ENCODE measurements around the gene ALKBH3. TPM values are rescaled to one million over a fixed set of nuclear protein-coding genes. Genes with fewer than 3 reads are reported as not detected.

ALKBH3 gene
- total RNA-seq, 1 donor from 2014 or later, result 19.1 TPM

DNA sequence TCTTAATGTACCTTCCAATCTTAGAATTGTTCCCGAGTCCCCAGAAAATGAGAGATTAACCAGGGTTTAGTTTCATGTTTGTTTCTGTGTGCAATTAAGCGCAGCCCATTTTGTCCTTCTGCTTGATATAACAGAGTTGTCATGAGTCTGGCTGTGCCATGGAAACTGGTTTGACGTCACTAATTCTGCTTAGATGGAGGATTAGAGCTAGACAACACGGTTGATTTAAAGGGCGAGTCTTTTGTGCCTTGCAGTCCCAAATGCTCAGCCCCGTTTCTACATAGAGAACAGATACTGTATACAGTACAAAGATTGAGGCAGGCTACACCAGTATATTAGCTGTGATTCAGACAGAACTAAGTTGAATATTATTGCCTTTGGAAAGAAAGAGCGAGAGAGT, 45.5 kb upstream of the ALKBH3 start:
- no peaks in the 10 kb centered on the region for H3K9me3 ChIP-seq
- TF ChIP-seq, protein P1, sequence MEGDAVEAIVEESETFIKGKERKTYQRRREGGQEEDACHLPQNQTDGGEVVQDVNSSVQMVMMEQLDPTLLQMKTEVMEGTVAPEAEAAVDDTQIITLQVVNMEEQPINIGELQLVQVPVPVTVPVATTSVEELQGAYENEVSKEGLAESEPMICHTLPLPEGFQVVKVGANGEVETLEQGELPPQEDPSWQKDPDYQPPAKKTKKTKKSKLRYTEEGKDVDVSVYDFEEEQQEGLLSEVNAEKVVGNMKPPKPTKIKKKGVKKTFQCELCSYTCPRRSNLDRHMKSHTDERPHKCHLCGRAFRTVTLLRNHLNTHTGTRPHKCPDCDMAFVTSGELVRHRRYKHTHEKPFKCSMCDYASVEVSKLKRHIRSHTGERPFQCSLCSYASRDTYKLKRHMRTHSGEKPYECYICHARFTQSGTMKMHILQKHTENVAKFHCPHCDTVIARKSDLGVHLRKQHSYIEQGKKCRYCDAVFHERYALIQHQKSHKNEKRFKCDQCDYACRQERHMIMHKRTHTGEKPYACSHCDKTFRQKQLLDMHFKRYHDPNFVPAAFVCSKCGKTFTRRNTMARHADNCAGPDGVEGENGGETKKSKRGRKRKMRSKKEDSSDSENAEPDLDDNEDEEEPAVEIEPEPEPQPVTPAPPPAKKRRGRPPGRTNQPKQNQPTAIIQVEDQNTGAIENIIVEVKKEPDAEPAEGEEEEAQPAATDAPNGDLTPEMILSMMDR (IDR thresholded peaks at IDR 0.05), result no peak
- no peak overlapping the region for H3K4me3 ChIP-seq
- peaks cover 3 to 30% of the 10 kb centered on the region in 2 donors for H3K4me1 ChIP-seq
- H3K27me3 ChIP-seq, result no peaks in the 10 kb centered on the region
- intact Hi-C loops (cut with DNase I), result no loop called here
- no peak overlapping the region for H3K27ac ChIP-seq
- DNase-seq (ENCODE audit: low spot score in 2 of 2), result no peak
- H3K36me3 ChIP-seq, result peaks cover 0 to 4% of the 10 kb centered on the region in 2 donors

GRCh38 chr11:43837879-43838278, 42.8 kb upstream of the ALKBH3 start:
- Histone ChIP-seq H3K27me3 (no peaks in the 10 kb centered on the region), H3K9me3 (no peaks in the 10 kb centered on the region), H3K36me3 (peaks cover 0 to 8% of the 10 kb centered on the region in 2 donors), H3K27ac (no peak overlapping the region), H3K4me3 (no peak overlapping the region), H3K4me1 (peaks cover 3 to 17% of the 10 kb centered on the region in 2 donors)
- intact Hi-C loops (cut with DNase I), result no loop called here
- no peak for DNase-seq (ENCODE audit: low spot score in 2 of 2)
- TF ChIP-seq, protein P1 (IDR thresholded peaks at IDR 0.05), result no peak

DNA sequence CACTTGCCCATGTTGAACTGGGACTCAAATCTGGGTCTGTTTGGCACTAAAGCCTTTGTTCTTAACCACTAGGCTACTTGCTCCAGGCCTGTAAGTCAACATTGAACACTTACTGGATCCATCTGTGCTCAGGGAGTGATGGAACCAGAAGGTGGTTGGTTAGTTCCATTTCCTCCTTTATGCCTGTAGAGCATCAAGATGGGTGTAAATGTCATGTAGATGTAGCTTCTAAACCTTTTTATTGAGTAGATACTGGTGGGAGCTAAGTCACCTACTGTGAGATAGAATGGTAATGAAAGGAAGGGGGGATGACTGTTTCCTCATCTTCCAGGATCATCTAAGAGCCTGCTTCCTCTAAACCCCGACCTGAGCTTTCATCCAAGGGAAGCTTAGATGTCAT, 38.6 kb upstream of the ALKBH3 start:
- Histone ChIP-seq H3K4me3 (no peak overlapping the region), H3K27me3 (no peaks in the 10 kb centered on the region), H3K27ac (no peak overlapping the region), H3K4me1 (peaks cover 0 to 3% of the 10 kb centered on the region in 2 donors), H3K9me3 (no peaks in the 10 kb centered on the region), H3K36me3 (peaks cover 0 to 8% of the 10 kb centered on the region in 2 donors)
- no peak for DNase-seq (ENCODE audit: low spot score in 2 of 2)
- TF ChIP-seq, protein P1 (IDR thresholded peaks at IDR 0.05), result no peak
- intact Hi-C loops (cut with DNase I), result no loop called here

DNA sequence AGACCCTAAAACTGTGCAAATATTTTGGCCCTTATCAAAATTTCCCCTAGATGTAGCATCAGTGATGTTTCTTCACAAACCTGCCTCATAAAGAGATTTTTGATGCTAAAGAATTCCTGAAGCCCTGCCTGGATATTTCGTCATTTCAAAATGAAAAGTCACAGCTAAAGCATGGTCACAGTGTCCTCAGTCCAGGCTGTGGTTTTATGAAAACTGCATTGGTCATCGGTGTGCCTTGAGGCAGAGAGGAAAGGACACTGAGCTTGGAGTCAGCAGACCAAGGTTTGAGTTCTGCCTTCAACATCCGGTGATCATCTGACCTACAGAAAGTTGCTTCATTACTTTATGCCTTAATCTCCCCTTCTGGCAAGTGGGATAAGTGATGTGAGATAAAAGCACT, 34.8 kb upstream of the ALKBH3 start:
- DNase-seq (ENCODE audit: low spot score in 2 of 2), result no peak
- Histone ChIP-seq H3K4me1 (no peaks in the 10 kb centered on the region), H3K36me3 (no peaks in the 10 kb centered on the region), H3K27ac (no peak overlapping the region), H3K9me3 (no peaks in the 10 kb centered on the region), H3K27me3 (no peaks in the 10 kb centered on the region), H3K4me3 (no peak overlapping the region)
- intact Hi-C loops (cut with DNase I), result no loop called here
- TF ChIP-seq, protein P1 (IDR thresholded peaks at IDR 0.05), result no peak

- no peak for DNase-seq (ENCODE audit: low spot score in 2 of 2)
- TF ChIP-seq, protein P1 (IDR thresholded peaks at IDR 0.05), result peak; percentile 46 to 83 (median 50)
- Histone ChIP-seq H3K4me3 (no peak overlapping the region), H3K27ac (no peak overlapping the region), H3K4me1 (no peaks in the 10 kb centered on the region), H3K27me3 (no peaks in the 10 kb centered on the region), H3K9me3 (no peaks in the 10 kb centered on the region), H3K36me3 (peaks cover 6 to 12% of the 10 kb centered on the region in 2 donors)
- intact Hi-C loops (cut with DNase I), result no loop called here
Observed at GRCh38 chr11:43852057-43852636, 28.5 kb upstream of the ALKBH3 start.

DNA sequence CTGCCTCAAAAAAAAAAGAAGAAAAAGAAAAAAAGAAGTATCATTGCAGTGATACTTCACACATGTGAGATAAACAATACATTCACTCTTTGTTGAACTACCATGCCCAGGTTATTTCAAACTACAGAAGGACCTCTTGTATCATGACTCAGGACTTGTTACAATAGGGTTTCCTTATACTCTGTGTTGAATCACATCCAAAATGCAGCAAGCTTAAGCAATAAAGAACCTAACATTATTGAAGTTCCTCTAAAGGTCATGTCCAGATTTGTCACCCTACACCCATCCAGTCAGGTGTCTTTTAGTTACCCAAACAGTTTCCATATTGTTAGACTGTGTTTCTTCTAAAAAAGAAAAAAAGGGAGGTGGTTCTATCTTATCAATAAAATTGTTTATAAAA, 26.9 kb upstream of the ALKBH3 start:
- H3K4me3 ChIP-seq, result no peak overlapping the region
- no peaks in the 10 kb centered on the region for H3K27me3 ChIP-seq
- intact Hi-C loops (cut with DNase I), result no loop called here
- DNase-seq (ENCODE audit: low spot score in 2 of 2), result no peak
- TF ChIP-seq, protein P1 (IDR thresholded peaks at IDR 0.05), result no peak
- no peaks in the 10 kb centered on the region for H3K9me3 ChIP-seq
- H3K4me1 ChIP-seq, result no peaks in the 10 kb centered on the region
- peaks cover 6 to 12% of the 10 kb centered on the region in 2 donors for H3K36me3 ChIP-seq
- H3K27ac ChIP-seq, result no peak overlapping the region
